CD4-positive, alpha-beta T cell treated with Interleukin-4 for 4 hours (primary cell): ENCODE measurements around the gene IYD.

Experiments
- DNase-seq: peaks from one replicate; pipeline ENCODE4 v3.0.0-alpha.2; 2020

Gene IYD

DNA sequence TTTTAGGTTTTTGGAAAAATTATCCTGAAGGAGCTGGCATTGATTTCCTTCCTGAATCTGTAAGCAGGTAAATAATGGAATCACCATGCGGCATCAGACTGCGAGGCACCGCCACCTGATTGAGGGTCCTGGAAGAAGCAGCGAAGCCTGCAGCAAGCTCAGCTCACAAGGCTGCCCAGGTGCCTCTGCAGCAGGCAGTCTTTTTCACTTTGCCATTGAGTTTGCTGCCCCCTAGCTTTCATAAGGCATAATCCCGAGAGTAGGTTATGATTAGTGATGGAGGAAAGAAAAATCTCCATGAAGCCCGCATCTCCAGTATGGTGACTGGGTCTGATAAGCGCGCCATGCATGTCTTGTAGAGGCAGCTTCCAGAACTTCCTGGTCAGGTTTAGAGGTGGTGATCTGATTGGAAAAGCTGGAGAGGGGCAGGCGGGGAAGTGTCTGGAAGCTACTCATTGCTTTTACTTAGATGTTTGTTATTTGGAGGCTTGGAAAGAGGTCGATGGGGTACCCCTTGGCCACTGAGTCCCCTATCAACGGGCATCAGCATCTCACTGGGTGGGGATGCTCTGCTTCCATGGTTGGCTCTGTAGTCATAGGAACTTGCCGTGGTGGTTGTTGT lies 26.7 kb downstream of the IYD start:
- DNase-seq: peak; percentile 57

DNA sequence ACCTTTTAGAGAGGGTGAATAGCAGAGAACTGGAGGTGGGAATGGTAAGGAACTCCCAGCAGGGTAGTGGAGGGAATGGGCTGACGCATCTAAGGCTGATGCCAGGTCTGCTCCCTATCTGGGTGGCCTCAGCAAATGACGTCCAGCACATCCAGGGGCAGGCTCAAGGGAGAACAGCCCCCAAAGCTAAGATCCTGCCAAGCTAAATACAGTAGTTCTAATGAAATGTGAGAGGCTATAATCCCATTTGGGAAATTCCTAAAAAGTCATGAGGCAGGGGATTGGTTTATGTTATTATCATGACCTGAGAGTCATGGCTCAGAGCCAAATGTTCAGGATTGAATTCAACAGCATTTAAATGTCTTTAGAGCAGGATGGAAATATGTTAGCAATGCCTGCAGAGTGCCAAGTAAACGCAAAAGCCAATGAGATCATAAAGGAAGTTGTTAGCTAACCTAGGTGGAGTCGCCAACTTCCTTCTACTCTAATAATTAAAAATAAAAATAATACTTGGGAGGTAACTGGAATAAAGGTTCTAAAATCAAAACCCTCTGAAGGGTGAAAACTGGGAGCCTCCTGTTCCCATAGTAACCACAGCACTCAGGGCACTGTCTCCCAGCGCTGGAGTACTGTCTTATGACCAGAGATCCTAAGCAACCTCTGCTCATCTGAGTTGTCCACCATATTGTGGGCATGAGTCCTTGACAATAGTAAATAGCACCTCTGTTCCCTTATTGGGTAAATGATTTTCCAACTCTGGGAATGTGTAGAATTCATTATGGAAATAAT lies 34.8 kb downstream of the IYD start:
- DNase-seq: no peak

DNA sequence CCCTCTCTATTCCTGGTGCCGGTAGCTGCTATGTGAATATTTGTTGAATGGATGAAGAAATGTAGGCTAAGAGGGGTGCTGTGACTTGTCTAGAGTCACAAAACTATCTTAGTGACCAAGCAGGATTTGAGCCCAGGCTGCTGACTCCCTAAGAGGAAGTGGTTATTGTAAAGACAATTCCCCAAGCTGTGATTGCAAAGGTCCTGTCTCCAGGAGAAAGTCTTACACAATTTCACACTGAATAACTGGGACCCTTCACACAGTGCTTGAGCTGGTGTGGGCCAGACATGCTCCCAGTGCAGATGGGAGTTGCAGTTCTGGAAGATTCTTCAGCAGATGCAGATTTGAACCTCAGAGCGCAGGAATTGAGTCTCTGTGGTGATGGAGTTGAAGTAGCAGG lies 38.1 kb downstream of the IYD start:
- no peak for DNase-seq

DNA sequence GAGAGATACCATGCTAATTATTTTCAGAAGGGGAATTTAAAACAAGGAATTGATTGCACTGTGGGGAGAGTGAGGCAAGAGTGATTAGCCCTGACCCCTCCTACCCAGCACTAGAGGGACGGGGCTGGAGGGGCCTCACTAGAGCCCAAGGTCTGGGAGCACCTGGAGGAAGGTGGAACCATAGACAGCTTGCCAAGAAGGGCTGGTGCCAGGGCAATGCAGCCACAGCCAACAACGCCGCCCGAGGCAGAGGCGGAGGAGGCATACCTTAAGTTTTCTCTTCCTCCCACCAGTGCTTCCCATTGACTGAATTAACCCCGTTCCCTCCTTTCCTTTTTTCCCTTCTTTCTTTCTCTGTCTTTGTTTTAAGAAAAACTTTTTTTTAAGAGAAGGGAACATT lies 40.0 kb downstream of the IYD start:
- no peak for DNase-seq

DNA sequence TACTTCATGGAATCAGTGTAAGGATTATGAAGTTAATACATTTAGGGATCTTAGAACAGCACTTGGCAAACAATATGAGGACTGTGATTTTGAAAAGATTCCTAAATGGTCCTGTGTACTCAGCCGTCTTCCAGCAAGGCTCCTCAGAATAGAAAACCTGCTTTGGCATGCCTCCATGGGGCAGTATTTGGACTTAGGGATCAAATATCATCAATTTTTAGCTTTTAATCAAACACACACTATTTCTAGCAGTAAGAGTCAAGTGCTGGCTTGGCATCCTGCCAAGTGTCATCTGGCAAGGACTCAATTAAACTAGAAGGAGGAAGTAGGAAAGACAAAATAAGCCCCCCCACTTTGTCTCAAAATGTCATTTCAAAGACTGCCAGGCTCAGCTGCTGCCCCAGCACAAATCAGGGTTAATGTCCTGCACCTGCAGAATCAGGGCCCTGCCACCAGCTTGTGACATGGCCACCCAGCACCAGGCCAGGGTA lies 40.8 kb downstream of the IYD start:
- no peak for DNase-seq

DNA sequence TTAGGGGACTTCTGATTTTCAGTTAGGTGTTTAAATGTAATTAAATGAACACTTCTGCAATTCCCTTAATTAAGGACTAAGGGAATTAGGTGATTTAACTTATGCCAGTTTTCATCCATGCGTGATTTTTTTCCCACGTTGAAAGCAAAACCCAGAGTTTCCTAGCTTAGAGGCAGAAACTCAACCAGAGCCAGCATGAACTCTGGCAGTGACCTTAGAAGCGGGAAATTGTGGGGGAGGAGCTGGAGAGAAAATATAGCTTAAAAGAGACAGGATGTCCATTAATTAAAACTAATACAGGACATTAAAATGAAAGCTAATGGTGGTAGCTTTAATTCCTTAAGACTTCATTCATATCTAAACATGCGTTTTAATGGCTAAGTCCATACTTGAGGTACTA lies 41.6 kb downstream of the IYD start:
- DNase-seq: no peak

DNA sequence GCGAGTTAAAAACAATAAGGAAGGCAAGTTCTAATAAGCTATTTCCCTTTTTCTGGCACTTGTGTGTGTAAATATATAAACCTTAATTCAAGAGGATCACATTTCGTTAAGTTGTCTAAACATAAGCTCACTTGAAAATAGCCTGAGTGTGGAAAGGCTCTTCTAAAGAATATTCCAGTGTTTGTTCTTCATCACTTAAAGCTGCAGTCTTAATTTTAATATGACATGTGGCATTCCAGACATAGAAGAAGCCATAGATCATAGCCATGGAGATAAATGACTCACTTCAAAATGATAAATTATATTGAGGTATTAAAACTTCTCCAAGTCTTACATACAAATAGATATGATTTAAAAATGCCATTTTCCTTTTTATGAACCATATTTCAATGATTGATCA lies 42.1 kb downstream of the IYD start:
- DNase-seq: no peak

DNA sequence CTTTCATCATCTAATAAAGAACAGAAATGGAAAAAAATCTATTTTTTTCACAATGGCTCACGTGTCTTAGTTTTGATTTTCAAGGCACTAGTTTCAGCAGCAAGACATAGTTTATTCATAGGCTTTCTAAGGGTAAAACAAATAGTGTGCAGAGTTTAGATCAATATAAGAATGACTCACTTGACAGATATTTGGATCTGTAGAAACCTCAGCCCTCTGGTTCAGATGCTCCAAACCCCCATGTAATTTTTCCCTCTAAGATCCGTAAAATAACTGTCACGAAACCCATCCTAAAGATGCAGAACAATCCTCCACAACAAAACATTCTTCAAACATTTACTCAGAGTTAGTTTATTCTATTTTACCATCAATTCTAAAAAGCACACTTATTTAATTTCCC lies 43.4 kb downstream of the IYD start:
- DNase-seq: no peak

DNA sequence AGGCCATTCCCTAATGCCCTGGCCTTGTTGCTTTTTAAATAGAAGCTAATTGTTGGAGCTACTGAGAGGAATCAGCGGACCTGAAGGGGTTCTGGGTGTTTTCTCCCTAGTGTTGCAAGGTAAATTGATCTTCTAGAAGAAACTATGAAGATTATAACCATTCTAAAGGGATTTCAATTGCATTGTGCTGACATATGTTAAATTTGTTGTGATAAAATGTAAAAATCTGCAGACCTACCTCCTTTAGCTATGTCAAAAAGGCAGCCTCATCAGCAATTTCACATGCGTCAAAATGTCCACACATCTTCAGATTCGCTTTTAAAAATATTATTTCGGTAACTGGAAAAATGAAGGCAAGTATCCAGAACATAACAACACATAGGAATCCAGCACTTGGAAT lies 44.4 kb downstream of the IYD start:
- DNase-seq: no peak

DNA sequence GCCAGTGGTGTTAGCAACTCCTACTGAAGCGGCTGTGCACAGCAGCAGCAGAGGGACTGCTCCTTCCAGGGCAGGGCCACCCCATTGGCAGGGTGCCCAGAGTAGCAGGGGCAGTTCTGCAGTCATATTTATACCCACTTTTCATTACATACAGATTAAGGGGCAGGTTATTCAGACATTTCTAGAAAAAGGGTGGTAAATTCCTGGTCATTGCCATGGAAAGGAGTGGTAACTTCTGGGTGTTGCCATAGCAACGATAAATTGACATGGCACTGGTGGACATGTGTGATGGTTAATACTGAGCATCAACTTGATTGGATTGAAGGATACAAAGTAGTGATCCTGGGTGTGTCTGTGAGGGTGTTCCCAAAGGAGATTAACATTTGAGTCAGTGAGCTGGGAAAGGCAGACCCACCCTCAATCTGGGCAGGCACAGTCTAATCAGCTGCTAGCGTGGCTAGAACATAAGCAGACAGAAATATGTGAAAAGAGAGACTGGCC lies 45.0 kb downstream of the IYD start:
- no peak for DNase-seq

DNA sequence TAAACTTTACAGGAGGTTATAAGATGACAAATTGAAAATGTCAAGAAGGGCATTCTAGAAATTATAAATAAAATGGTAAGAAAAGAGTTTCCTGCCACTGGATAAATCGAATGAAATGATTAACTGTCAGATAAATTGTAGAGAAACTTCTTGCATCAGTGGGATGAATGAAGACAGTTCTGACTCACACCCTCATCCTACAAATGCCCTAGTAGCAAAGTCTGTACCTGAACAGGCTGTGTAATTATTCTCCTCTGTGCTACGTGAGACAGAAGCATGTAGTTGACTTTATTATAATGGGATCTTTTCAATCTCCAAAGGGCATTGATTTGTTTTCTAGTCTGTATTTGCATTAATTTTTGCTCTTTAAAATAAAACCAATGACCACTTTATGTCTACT lies 47.3 kb downstream of the IYD start:
- DNase-seq: no peak

DNA sequence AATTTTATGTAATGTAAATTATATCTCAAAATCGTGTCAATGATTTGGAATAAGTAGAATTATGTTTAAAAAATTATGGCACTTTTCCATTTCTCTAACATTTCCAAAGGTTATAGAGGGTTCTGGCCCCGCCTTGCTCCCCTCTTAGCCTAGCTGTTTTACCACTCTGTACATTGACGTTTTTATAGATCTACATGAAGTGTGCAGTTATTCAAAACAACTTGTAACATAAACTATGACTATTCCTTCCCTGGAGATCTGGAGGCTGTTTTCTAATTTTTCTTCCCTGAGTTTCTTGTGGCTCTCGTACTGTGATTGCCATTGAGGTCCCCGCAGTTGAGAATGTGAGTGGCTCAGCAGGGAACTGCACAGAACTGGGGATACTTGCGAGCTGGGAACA lies 48.4 kb downstream of the IYD start:
- no peak for DNase-seq

DNA sequence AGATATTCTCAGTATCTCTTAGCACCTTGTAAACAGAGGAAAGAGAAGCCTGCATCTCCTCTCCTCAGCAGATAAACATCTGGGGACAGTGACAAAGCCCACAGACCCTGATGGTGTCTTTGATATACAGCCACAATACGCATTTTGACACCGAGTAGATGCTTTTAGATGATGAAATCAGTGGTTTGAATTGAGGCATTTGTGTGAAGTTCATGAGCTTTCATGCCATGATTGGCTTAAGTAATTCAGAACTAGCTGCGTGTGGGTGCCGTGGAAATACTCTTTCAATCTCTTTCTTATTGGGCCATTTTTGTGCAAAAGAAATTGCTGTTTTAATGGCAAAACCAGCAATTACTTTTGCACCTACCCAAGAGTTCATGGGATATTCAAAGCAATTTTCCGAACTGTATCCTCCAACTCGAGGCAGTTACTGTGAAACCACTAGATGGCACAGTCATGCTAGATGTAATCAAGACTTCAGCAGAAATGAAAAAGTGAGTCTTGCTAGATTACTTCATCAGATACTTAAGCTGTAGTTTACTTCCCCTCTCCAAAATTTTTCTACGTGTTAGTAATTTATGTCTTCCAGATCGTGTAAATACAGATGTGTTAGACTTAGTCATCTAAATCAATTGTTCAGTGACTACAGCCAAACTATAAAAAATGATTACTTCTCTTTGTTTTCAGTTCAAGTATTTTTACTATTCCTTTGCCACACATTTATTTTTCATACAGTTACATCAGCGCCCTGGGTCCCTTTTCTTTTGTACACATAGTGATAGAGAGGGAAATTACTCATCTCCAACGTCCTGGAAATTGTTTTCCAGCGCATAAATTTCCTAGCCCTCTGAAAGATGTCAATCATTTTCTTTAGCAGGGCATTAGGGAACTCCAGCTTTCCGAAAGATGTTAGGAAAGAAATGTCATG lies 49.4 kb downstream of the IYD start:
- peak; percentile 62 for DNase-seq

DNA sequence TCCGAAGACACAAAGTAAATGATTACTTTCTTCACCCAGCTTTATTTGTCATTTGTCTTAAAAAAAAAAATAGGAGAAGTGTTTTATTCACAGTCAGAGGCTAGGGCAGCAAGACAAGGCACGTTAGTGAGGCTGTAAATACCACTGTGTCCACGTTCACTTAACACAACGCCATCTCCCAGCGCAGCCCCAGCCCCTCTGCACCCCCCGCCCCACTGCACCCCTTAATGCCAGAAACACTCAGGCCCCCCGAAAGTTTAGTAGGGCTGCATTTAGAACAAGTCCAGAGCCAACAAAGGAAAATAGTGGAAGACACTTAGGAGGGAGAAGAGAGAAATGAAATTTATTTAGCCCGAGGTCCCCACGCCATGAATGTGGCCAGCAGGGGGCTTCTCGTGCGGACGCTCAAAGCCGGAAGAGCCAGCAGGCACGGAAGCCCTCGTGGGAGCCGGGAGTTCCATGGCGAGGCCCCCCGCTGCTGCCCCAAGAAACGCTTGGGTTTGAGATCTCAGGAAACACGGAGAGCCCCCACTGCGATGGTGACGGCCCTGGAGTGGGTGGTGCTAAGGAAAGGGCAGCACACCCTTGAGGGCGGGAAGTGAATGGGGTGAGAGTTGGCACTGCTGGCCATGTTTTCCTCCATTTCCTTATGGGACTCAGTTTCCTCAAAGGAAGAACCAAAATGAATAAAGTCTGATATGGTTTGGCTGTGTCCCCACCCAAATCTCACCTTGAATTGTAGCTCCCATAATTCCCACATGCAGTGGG lies 50.2 kb downstream of the IYD start:
- DNase-seq: peak; percentile 42

DNA sequence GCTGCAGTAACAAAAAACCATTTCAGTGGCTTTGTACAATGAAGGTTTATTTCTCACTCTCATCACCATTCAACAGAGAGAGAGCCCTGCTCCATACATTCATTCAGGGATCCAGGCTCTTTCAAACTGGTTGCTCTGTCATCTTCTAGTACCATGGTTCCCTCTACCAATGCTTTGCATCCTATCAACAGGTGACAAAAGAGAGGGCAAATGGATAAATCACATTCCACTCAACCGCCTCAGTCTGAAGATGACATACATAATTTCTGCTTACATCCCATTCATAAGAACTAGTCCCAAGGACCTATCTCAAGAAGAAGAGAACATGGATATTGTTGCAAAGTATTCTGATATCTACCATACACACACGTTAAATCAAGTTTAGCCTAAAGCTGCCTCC lies 51.6 kb downstream of the IYD start:
- DNase-seq: no peak

DNA sequence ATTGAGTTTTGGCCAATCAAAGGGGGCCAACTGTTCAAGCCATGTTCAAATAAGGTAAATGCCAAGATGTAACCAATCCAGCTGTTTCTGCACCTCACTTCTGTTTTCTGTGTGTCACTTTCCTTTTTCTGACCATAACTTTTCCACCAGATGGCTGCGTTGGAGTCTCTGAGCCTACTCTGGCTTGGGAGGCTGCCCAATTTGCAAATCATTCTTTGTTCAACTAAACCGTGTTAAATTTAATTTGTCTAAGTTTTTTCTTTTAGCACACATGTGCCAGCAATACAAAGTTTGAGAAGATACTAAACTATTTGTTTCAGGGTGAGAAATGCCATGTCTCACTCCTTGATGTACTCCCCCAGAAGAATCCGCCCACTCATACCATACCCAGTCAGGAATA lies 52.1 kb downstream of the IYD start:
- no peak for DNase-seq

DNA sequence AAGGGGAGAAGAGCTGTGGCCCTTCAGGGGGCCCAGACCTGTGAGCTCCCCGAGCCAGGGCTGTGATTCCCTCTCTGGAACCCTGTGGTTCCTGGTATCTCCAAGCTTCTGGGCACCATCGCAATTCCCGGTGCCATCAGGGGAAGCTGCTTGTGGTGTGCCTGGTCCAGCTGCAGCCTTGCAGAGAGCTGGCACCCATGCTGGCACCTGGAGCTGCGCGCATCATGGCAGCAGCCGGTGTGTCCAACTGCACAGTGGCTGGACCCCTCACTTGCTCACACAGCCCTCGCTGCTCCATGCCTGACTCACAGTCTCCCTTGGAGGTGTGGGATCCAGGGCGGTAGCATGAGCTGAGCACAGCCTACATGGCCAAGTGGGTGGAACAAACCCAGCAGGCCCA lies 56.7 kb downstream of the IYD start:
- no peak for DNase-seq

DNA sequence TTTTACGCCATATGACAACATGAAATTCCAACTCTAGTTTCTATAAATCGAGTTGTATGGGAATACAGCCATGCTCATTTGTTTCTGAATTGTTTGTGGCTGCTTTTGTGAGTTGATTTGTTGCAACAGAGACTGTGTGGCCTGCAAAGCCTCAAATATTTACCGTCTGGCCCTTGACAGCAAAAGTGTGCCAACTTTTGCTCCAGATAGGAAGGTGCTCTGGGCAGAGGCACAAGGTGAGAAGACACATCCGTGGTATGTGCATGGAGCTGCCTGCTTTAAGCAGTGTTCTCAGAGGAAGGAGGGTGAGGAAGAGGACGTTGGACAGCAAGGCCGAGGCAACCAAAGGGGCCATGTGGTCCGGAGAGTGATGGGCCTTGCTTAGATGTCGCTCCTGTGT lies 57.4 kb downstream of the IYD start:
- no peak for DNase-seq

DNA sequence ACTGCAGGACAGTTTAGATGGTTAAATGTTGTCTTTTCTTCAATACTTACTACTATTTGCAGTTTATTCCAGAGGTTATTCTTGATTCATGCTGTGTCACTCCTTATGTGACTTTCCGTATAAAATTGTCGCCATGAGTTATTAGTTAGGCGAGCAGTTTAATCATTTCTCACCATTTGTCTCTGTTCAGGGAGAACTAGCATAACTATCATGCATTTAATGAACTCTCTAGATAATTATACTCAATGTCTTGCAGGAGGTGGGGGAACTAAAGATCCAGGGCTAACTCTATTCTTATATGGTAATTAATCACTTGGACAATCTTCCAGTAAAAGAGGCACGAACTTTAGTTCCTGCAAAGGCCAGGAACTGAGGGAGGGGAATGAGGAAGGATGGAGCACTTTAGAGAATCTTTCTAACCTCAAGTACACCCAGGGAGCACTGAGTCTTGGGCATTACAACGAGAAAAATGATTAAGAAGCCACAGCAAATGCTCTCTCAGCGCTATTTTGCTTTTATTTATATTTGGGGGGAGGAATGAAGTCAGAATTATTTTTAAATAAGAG lies 58.3 kb downstream of the IYD start:
- no peak for DNase-seq

DNA sequence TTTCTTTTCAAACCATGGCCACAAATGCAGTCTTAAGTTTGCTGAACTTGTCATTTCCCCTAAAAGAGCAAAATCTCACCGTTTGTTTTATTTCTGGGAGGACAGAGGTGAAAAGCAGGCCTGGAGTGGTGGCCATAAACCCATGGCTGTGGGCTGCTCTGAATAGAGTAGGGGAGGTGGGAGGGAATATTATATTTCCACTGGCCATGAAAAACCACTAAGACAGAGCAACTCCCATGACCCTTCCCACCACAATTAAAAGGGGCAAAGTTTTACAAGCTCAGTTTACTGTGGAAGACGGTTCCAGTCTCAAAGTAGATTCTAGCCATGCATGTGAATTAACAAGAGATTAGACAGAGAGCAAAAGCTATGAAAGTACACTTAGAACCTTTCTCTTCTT lies 59.0 kb downstream of the IYD start:
- DNase-seq: no peak

DNA sequence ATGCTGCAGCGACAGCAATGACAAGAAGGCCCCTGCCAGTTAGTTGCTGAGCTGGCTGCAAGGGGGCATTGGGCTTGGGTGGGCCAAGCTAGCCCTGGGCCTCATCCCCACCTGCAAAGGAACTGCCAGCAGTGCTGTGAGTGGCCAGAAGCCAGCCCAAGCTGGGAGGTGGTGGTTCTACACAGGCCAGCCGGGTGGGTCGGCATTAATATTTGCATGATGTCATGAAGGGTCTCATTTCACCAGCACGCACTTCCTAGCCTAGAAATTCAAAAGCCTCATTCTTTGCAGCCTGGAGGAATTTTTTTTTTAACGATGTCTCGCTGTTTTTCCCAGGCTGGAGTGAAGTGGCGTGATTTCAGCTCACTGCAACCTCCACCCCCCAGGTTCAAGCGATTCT lies 62.0 kb downstream of the IYD start:
- no peak for DNase-seq

DNA sequence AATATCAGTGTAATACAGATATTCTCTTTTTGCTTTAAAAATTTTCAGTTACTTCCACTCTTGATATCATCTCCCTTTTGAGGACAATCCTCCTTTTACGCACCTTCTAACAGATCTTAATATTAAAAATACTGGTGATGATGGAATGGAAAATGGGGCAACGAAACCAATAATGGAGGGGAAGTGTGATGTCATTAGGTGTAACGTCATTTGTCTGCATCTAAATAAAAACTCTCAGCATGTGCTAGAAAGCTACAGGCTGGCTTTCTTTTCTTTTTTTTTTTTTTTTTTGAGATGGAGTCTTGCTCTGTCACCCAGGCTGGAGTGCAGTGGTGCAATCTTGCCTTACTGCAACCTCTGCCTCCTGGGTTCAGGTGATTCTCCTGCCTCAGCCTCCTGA lies 66.5 kb downstream of the IYD start:
- no peak for DNase-seq
